HG03457 (cell line): ENCODE measurements around the gene FAM83F.

Experiments
- ATAC-seq: cut with Tn5 transposase; IDR thresholded peaks from one replicate; pipeline ENCODE4 v1.9.1; 2021; ENCODE audit warnings: moderate number of reproducible peaks; ENCODE audit not compliant: unreplicated experiment

FAM83F gene

GRCh38 chr22:39965748-39966147, 29.0 kb upstream of the FAM83F start:
- ATAC-seq, result no peak

- no peak for ATAC-seq
These were observed 28.3 kb upstream of the FAM83F start for GRCh38 chr22:39966470-39966869.

- no peak for ATAC-seq
These were observed 27.5 kb upstream of the FAM83F start for GRCh38 chr22:39967103-39967829.

- ATAC-seq, result no peak
These were observed 26.5 kb upstream of the FAM83F start for GRCh38 chr22:39967996-39968972.

GRCh38 chr22:39970742-39971141, 24.0 kb upstream of the FAM83F start:
- no peak for ATAC-seq

- no peak for ATAC-seq
These were observed 22.1 kb upstream of the FAM83F start for GRCh38 chr22:39972641-39973040.

GRCh38 chr22:39973656-39974055, 21.1 kb upstream of the FAM83F start:
- no peak for ATAC-seq

GRCh38 chr22:39974065-39974464, 20.7 kb upstream of the FAM83F start:
- no peak for ATAC-seq

- ATAC-seq, result no peak
These were observed 15.7 kb upstream of the FAM83F start for GRCh38 chr22:39979048-39979447.

- ATAC-seq, result no peak
These were observed 15.3 kb upstream of the FAM83F start for GRCh38 chr22:39979458-39979857.

- ATAC-seq, result no peak
These were observed 14.2 kb upstream of the FAM83F start for GRCh38 chr22:39980596-39980995.

- no peak for ATAC-seq
These were observed 11.4 kb upstream of the FAM83F start for GRCh38 chr22:39983346-39983745.

GRCh38 chr22:39984006-39984405, 10.7 kb upstream of the FAM83F start:
- no peak for ATAC-seq

- ATAC-seq, result no peak
These were observed 10.0 kb upstream of the FAM83F start for GRCh38 chr22:39984746-39985145.

- no peak for ATAC-seq
These were observed 9.2 kb upstream of the FAM83F start for GRCh38 chr22:39985383-39986035.

GRCh38 chr22:39988386-39989114, 6.2 kb upstream of the FAM83F start:
- ATAC-seq, result no peak

GRCh38 chr22:39989633-39990032, 5.1 kb upstream of the FAM83F start:
- ATAC-seq, result no peak

- no peak for ATAC-seq
These were observed 4.1 kb upstream of the FAM83F start for GRCh38 chr22:39990686-39991085.

GRCh38 chr22:39991159-39991860, 3.4 kb upstream of the FAM83F start:
- no peak for ATAC-seq
